ENCODE data around the gene TAOK3.

Gene TAOK3

GRCh38 chr12:118160536-118160935, 212.2 kb downstream of the TAOK3 start:
- TF ChIP-seq, protein P1, sequence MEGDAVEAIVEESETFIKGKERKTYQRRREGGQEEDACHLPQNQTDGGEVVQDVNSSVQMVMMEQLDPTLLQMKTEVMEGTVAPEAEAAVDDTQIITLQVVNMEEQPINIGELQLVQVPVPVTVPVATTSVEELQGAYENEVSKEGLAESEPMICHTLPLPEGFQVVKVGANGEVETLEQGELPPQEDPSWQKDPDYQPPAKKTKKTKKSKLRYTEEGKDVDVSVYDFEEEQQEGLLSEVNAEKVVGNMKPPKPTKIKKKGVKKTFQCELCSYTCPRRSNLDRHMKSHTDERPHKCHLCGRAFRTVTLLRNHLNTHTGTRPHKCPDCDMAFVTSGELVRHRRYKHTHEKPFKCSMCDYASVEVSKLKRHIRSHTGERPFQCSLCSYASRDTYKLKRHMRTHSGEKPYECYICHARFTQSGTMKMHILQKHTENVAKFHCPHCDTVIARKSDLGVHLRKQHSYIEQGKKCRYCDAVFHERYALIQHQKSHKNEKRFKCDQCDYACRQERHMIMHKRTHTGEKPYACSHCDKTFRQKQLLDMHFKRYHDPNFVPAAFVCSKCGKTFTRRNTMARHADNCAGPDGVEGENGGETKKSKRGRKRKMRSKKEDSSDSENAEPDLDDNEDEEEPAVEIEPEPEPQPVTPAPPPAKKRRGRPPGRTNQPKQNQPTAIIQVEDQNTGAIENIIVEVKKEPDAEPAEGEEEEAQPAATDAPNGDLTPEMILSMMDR (IDR thresholded peaks at IDR 0.05; ENCODE audit: low read length, missing control alignments), result no peak
- no peak overlapping the region for H3K4me3 ChIP-seq (replicated peaks; ENCODE audit: low read depth, low read length)
- DNase-seq (ENCODE audit: low read depth), result no peak

- TF ChIP-seq, protein P1 (IDR thresholded peaks at IDR 0.05; ENCODE audit: low read length, missing control alignments), result no peak
- DNase-seq (ENCODE audit: low read depth), result no peak
- no peak overlapping the region for H3K4me3 ChIP-seq (replicated peaks; ENCODE audit: low read depth, low read length)
These were observed 221.0 kb downstream of the TAOK3 start for GRCh38 chr12:118151755-118152154.

- TF ChIP-seq, protein P1 (IDR thresholded peaks at IDR 0.05; ENCODE audit: low read length, missing control alignments), result no peak
- DNase-seq (ENCODE audit: low read depth), result no peak
These were observed 222.1 kb downstream of the TAOK3 start for GRCh38 chr12:118150625-118151024.

DNA sequence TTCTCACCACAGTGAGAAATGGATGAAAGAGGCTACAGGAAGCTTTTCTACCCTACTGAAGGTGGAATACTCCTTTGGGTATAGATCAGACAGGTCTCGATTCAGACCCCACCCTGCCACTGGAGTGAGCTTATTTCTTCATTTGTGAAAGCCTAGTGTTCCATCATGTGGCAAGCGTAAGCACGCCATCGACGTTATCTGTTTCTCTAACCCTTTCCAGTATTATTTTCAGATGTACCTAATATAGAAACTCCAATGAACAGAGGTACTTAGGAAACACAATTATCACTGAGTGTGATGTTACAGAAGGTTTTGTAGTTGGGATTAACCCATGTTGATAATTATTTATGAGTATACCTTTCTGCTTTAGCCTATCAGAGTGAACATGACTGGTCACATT, 224.4 kb downstream of the TAOK3 start:
- DNase-seq (ENCODE audit: low read depth), result no peak
- no peak overlapping the region for H3K4me3 ChIP-seq (replicated peaks; ENCODE audit: low read depth, low read length)
- TF ChIP-seq, protein P1 (IDR thresholded peaks at IDR 0.05; ENCODE audit: low read length, missing control alignments), result no peak

More at GRCh38 chr12:118150625-118151024, 222.1 kb downstream of the TAOK3 start:
- H3K4me3 ChIP-seq (replicated peaks; ENCODE audit: low read depth, low read length), result no peak overlapping the region

GRCh38 chr12:118145798-118146156, 226.9 kb downstream of the TAOK3 start:
- H3K4me3 ChIP-seq (replicated peaks; ENCODE audit: low read depth, low read length), result no peak overlapping the region
- DNase-seq (ENCODE audit: low read depth), result no peak
- TF ChIP-seq, protein P1 (IDR thresholded peaks at IDR 0.05; ENCODE audit: low read length, missing control alignments), result no peak

DNA sequence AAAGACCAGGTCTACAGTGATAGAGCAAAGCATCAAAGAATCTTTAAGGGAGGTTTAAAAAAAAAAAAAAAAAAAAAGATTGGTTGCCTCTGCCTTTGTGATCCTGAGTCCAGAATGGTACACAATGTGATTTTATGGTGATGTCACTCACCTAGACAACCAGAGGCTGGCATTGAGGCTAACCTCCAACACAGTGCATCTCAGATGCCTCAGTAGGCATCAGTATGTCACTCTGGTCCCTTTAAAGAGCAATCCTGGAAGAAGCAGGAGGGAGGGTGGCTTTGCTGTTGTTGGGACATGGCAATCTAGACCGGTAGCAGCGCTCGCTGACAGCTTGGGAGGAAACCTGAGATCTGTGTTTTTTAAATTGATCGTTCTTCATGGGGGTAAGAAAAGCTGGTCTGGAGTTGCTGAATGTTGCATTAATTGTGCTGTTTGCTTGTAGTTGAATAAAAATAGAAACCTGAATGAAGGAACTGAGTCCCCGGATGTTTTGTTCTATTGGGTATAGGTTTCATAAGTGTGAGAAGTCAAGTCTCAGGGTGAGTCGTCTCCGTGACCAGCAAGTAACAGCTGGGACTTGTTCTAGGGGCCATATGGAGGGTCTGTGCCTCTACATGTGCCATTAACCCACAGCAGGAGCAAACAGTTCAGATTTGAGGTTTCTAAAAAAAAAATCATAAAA, 227.5 kb downstream of the TAOK3 start:
- no peak for DNase-seq (ENCODE audit: low read depth)
- H3K4me3 ChIP-seq (replicated peaks; ENCODE audit: low read depth, low read length), result no peak overlapping the region
- TF ChIP-seq, protein P1 (IDR thresholded peaks at IDR 0.05; ENCODE audit: low read length, missing control alignments), result no peak

GRCh38 chr12:118144499-118144898, 228.2 kb downstream of the TAOK3 start:
- TF ChIP-seq, protein P1 (IDR thresholded peaks at IDR 0.05; ENCODE audit: low read length, missing control alignments), result no peak
- no peak overlapping the region for H3K4me3 ChIP-seq (replicated peaks; ENCODE audit: low read depth, low read length)
- DNase-seq (ENCODE audit: low read depth), result no peak

Measured in fibroblast of pulmonary artery (primary cell).